ENCODE data around the gene XPO5. TPM values are rescaled to one million over a fixed set of nuclear protein-coding genes. Genes with fewer than 3 reads are reported as not detected.
"Not testable (repeated sequence)": the region's sequence is repeated elsewhere in the genome, so short reads cannot be mapped to it uniquely, and the experiment has no call there.

The XPO5 gene
- total RNA-seq, 1 donor from 2014 or later: 35.0 TPM

GRCh38 chr6:43502666-43503065, 73.2 kb downstream of the XPO5 start:
- Mint-ChIP-seq H3K4me1 (ENCODE audit: unreplicated experiment) (peaks cover 2% of the 10 kb centered on the region), H3K27ac (ENCODE audit: unreplicated experiment) (no peak overlapping the region), H3K27me3 (ENCODE audit: unreplicated experiment) (no peaks in the 10 kb centered on the region), H3K36me3 (ENCODE audit: unreplicated experiment) (peaks cover 42% of the 10 kb centered on the region), H3K9me3 (ENCODE audit: unreplicated experiment) (no peaks in the 10 kb centered on the region), H3K4me3 (ENCODE audit: unreplicated experiment) (no peak overlapping the region)
- no peak for DNase-seq (ENCODE audit: extremely low spot score, unreplicated experiment)
- TF ChIP-seq, protein P1, sequence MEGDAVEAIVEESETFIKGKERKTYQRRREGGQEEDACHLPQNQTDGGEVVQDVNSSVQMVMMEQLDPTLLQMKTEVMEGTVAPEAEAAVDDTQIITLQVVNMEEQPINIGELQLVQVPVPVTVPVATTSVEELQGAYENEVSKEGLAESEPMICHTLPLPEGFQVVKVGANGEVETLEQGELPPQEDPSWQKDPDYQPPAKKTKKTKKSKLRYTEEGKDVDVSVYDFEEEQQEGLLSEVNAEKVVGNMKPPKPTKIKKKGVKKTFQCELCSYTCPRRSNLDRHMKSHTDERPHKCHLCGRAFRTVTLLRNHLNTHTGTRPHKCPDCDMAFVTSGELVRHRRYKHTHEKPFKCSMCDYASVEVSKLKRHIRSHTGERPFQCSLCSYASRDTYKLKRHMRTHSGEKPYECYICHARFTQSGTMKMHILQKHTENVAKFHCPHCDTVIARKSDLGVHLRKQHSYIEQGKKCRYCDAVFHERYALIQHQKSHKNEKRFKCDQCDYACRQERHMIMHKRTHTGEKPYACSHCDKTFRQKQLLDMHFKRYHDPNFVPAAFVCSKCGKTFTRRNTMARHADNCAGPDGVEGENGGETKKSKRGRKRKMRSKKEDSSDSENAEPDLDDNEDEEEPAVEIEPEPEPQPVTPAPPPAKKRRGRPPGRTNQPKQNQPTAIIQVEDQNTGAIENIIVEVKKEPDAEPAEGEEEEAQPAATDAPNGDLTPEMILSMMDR (IDR thresholded peaks at IDR 0.05): no peak

GRCh38 chr6:43500921-43501320, 74.9 kb downstream of the XPO5 start:
- Mint-ChIP-seq H3K27ac (ENCODE audit: unreplicated experiment) (no peak overlapping the region), H3K4me3 (ENCODE audit: unreplicated experiment) (no peak overlapping the region), H3K4me1 (ENCODE audit: unreplicated experiment) (peaks cover 20% of the 10 kb centered on the region), H3K27me3 (ENCODE audit: unreplicated experiment) (no peaks in the 10 kb centered on the region), H3K36me3 (ENCODE audit: unreplicated experiment) (peaks cover 42% of the 10 kb centered on the region), H3K9me3 (ENCODE audit: unreplicated experiment) (no peaks in the 10 kb centered on the region)
- TF ChIP-seq, protein P1 (IDR thresholded peaks at IDR 0.05): no peak
- no peak for DNase-seq (ENCODE audit: extremely low spot score, unreplicated experiment)

- Mint-ChIP-seq H3K36me3 (ENCODE audit: unreplicated experiment) (peaks cover 37% of the 10 kb centered on the region), H3K27ac (ENCODE audit: unreplicated experiment) (no peak overlapping the region), H3K4me3 (ENCODE audit: unreplicated experiment) (no peak overlapping the region), H3K4me1 (ENCODE audit: unreplicated experiment) (peaks cover 34% of the 10 kb centered on the region), H3K27me3 (ENCODE audit: unreplicated experiment) (no peaks in the 10 kb centered on the region), H3K9me3 (ENCODE audit: unreplicated experiment) (no peaks in the 10 kb centered on the region)
- no peak for DNase-seq (ENCODE audit: extremely low spot score, unreplicated experiment)
- TF ChIP-seq, protein P1 (IDR thresholded peaks at IDR 0.05): no peak
Observed at GRCh38 chr6:43499028-43499815, 76.6 kb downstream of the XPO5 start.

GRCh38 chr6:43498291-43498690, 77.5 kb downstream of the XPO5 start:
- H3K9me3 Mint-ChIP-seq (ENCODE audit: unreplicated experiment); DNase-seq (ENCODE audit: extremely low spot score, unreplicated experiment); H3K4me3 Mint-ChIP-seq (ENCODE audit: unreplicated experiment); H3K27ac Mint-ChIP-seq (ENCODE audit: unreplicated experiment); H3K27me3 Mint-ChIP-seq (ENCODE audit: unreplicated experiment): not testable (repeated sequence)
- peaks cover 35% of the 10 kb centered on the region for H3K4me1 Mint-ChIP-seq (ENCODE audit: unreplicated experiment)
- peaks cover 32% of the 10 kb centered on the region for H3K36me3 Mint-ChIP-seq (ENCODE audit: unreplicated experiment)

GRCh38 chr6:43497689-43498088, 78.1 kb downstream of the XPO5 start:
- H3K9me3 Mint-ChIP-seq (ENCODE audit: unreplicated experiment): no peaks in the 10 kb centered on the region
- no peak overlapping the region for H3K4me3 Mint-ChIP-seq (ENCODE audit: unreplicated experiment)
- DNase-seq (ENCODE audit: extremely low spot score, unreplicated experiment): no peak
- no peaks in the 10 kb centered on the region for H3K27me3 Mint-ChIP-seq (ENCODE audit: unreplicated experiment)
- H3K36me3 Mint-ChIP-seq (ENCODE audit: unreplicated experiment): peaks cover 29% of the 10 kb centered on the region
- TF ChIP-seq, protein P1 (IDR thresholded peaks at IDR 0.05): no peak
- H3K4me1 Mint-ChIP-seq (ENCODE audit: unreplicated experiment): peaks cover 41% of the 10 kb centered on the region
- H3K27ac Mint-ChIP-seq (ENCODE audit: unreplicated experiment): no peak overlapping the region
